ENCODE measurements around the gene GJB3. TPM values are rescaled to one million over a fixed set of nuclear protein-coding genes. Genes with fewer than 3 reads are reported as not detected.

GJB3 gene
- total and polyA plus RNA-seq, 2 of the 13 experiments (the other 11 are each of a cell fraction or from before 2014, with no cell fraction given), result not detected

DNA sequence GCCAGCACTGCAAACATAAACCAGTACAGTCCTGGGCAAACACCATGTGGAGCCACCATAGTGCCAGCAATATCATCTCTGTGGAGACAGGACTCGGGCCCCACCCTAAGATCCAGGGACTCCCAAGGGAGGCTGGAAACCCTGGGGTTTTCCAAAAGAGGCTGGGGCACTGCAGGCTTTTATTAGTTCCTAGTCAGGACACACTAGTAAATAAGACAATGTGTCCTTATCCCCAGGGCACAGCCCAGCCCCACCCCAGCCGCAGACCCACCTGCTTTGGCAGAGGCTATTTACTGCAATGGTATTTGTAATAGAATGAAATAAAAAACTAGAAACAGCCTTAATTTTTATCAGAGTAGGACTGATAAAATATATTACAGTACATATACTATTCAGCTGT is 486 bp upstream of the GJB3 start:
- intact Hi-C loops (cut with micrococcal nuclease; ENCODE audit: unreplicated experiment), result no loop called here
- Histone ChIP-seq H2AFZ (ENCODE audit: low read length) (no peak overlapping the region), H3K36me3 (replicated peaks in 1 of 2; ENCODE audit: control insufficient read depth in 1 of 2, insufficient read depth in 2 of 2, low read length in 2 of 2) (no peaks in the 10 kb centered on the region), H4K20me1 (ENCODE audit: insufficient read depth, low read length) (no peaks in the 10 kb centered on the region), H3K9me3 (ENCODE audit: low read length) (no peaks in the 10 kb centered on the region), H3K4me2 (ENCODE audit: low read depth, low read length) (no peak overlapping the region), H3K27me3 (ENCODE audit: control insufficient read depth in 1 of 2, insufficient read depth in 2 of 2, low read length in 2 of 2) (peaks cover 10 to 34% of the 10 kb centered on the region in 2 experiments; a peak in 4 of 5 replicates), H3K4me1 (ENCODE audit: insufficient read depth, low read length) (no peaks in the 10 kb centered on the region), H3K9ac (ENCODE audit: insufficient read depth, low read depth, low read length) (no peak overlapping the region), H3K4me3 (replicated peaks in 1 of 3; ENCODE audit: insufficient read depth in 1 of 3, low read depth in 2 of 3, low read length in 3 of 3) (no peak overlapping the region), H3K79me2 (ENCODE audit: insufficient read depth, low read length) (no peaks in the 10 kb centered on the region), H3K27ac (ENCODE audit: extremely low read length, insufficient read depth, low read length) (no peak overlapping the region)
- TF ChIP-seq, protein P1, sequence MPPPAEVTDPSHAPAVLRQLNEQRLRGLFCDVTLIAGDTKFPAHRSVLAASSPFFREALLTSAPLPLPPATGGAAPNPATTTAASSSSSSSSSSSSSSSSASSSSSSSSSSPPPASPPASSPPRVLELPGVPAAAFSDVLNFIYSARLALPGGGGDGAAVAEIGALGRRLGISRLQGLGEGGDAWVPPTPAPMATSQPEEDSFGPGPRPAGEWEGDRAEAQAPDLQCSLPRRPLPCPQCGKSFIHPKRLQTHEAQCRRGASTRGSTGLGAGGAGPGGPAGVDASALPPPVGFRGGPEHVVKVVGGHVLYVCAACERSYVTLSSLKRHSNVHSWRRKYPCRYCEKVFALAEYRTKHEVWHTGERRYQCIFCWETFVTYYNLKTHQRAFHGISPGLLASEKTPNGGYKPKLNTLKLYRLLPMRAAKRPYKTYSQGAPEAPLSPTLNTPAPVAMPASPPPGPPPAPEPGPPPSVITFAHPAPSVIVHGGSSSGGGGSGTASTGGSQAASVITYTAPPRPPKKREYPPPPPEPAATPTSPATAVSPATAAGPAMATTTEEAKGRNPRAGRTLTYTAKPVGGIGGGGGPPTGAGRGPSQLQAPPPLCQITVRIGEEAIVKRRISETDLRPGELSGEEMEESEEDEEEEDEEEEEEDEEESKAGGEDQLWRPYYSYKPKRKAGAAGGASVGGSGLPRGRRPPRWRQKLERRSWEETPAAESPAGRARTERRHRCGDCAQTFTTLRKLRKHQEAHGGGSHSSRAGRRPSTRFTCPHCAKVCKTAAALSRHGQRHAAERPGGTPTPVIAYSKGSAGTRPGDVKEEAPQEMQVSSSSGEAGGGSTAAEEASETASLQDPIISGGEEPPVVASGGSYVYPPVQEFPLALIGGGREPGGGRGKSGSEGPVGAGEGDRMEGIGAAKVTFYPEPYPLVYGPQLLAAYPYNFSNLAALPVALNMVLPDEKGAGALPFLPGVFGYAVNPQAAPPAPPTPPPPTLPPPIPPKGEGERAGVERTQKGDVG (CRISPR knock-in tag; IDR thresholded peaks at IDR 0.05; ENCODE audit: borderline replicate concordance), result no peak
- TF ChIP-seq FOXO1 (CRISPR knock-in tag; IDR thresholded peaks at IDR 0.05) (no peak), ZNF549 (CRISPR knock-in tag; IDR thresholded peaks at IDR 0.05) (no peak), TBL1XR1 (IDR thresholded peaks at IDR 0.05; ENCODE audit: borderline replicate concordance, low read length, partially characterized antibody) (no peak), RAD51 (IDR thresholded peaks at IDR 0.05; ENCODE audit: borderline replicate concordance) (no peak), SP140L (CRISPR knock-in tag; IDR thresholded peaks at IDR 0.05; ENCODE audit: borderline replicate concordance) (no peak), ZBTB7B (CRISPR knock-in tag; IDR thresholded peaks at IDR 0.05) (no peak), CHD4 (IDR thresholded peaks at IDR 0.05; ENCODE audit: borderline replicate concordance, low read length) (no peak), YEATS4 (CRISPR knock-in tag; IDR thresholded peaks at IDR 0.05; ENCODE audit: borderline replicate concordance) (no peak), ZFYVE20 (CRISPR knock-in tag; IDR thresholded peaks at IDR 0.05; ENCODE audit: borderline replicate concordance, low read depth) (no peak)
- TF ChIP-seq, protein P2, sequence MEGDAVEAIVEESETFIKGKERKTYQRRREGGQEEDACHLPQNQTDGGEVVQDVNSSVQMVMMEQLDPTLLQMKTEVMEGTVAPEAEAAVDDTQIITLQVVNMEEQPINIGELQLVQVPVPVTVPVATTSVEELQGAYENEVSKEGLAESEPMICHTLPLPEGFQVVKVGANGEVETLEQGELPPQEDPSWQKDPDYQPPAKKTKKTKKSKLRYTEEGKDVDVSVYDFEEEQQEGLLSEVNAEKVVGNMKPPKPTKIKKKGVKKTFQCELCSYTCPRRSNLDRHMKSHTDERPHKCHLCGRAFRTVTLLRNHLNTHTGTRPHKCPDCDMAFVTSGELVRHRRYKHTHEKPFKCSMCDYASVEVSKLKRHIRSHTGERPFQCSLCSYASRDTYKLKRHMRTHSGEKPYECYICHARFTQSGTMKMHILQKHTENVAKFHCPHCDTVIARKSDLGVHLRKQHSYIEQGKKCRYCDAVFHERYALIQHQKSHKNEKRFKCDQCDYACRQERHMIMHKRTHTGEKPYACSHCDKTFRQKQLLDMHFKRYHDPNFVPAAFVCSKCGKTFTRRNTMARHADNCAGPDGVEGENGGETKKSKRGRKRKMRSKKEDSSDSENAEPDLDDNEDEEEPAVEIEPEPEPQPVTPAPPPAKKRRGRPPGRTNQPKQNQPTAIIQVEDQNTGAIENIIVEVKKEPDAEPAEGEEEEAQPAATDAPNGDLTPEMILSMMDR (CRISPR knock-in tag; IDR thresholded peaks at IDR 0.05), result no peak
- TF ChIP-seq, protein P3, sequence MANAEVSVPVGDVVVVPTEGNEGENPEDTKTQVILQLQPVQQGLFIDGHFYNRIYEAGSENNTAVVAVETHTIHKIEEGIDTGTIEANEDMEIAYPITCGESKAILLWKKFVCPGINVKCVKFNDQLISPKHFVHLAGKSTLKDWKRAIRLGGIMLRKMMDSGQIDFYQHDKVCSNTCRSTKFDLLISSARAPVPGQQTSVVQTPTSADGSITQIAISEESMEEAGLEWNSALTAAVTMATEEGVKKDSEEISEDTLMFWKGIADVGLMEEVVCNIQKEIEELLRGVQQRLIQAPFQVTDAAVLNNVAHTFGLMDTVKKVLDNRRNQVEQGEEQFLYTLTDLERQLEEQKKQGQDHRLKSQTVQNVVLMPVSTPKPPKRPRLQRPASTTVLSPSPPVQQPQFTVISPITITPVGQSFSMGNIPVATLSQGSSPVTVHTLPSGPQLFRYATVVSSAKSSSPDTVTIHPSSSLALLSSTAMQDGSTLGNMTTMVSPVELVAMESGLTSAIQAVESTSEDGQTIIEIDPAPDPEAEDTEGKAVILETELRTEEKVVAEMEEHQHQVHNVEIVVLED (CRISPR knock-in tag; IDR thresholded peaks at IDR 0.05; ENCODE audit: borderline replicate concordance), result no peak
- ChIA-PET POLR2A (no interaction called here), CTCF (ENCODE audit: low intra/inter-chr PET ratio, low total read pairs) (no interaction called here)
- BruUV-seq (replicated peaks), result no TSS peak
- WGBS (ENCODE audit: low lambda C conversion rate), result 94% methylated on average over 1 of the region's 2 CpGs
- ATAC-seq (no peak), FAIRE-seq (no peak), DNase-seq (ENCODE audit: low spot score) (no peak)
- in situ Hi-C loops (cut with HindIII; ENCODE audit: extremely low pct_ligation_motif_present, low pct_unique_long_range_greater_than_20kb), result no loop called here
